ENCODE measurements around the gene PPM1F. TPM values are rescaled to one million over a fixed set of nuclear protein-coding genes. Genes with fewer than 3 reads are reported as not detected.

The PPM1F gene
- total RNA-seq, 1 experiment from 2014 or later, result 21.1 TPM

DNA sequence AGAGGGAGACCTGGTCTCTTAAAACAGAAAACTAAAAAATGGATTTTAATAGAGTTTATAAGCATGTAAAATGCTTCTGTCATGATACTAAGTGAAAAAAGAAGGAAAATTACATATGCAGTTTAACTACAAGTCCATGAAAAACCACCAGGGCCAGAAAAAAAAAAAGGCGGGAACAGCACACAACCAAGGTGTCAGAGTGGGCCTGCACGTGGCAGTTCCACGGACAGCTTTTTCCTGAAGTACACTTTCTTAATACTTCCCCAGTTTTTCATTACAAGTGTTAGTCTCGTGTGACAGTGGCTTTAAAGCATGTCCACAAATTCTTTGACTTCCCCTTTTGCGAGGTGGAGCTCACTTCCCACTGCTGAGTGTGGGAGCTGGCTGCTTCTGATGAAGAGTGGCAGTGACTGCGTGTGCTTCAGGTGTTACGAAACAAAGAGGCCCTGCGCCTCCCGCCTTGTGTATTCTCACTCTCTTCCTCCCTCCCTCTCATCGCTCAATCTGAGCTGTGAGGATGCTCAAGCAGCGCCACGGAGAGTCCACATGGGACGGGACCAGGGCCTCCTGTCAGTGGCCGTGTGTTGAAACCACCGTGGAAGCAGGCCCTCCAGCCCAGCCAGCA is 16.4 kb downstream of the PPM1F start:
- peaks cover 11 to 15% of the 10 kb centered on the region in 2 experiments for H3K4me1 Mint-ChIP-seq
- Histone ChIP-seq H3K4me1 (ENCODE audit: insufficient read depth, low read length) (no peaks in the 10 kb centered on the region), H3K56ac (ENCODE audit: insufficient read length, low read depth, low read length) (no peak overlapping the region), H3T11ph (ENCODE audit: low read length) (no peak overlapping the region), H3K14ac (ENCODE audit: insufficient read depth, low read length) (no peak overlapping the region), H2BK5ac (ENCODE audit: insufficient read length, low read length) (no peak overlapping the region), H2BK12ac (ENCODE audit: insufficient read length, low read depth, low read length) (no peak overlapping the region), H3K27me3 (ENCODE audit: insufficient read depth, low read length) (no peaks in the 10 kb centered on the region), H4K20me1 (ENCODE audit: control insufficient read depth, insufficient read depth, insufficient read length) (peaks cover 2% of the 10 kb centered on the region), H3K79me2 (ENCODE audit: insufficient read depth, low read length) (no peaks in the 10 kb centered on the region), H2AK5ac (ENCODE audit: insufficient read length, low read length) (no peak overlapping the region), H3K23ac (ENCODE audit: insufficient read length, low read depth, low read length) (no peak overlapping the region), H3K27ac (ENCODE audit: insufficient read length, low read depth, low read length) (no peak overlapping the region), H3K4ac (ENCODE audit: low read depth, low read length) (no peak overlapping the region), H3K9me3 (ENCODE audit: control insufficient read depth, low read depth, low read length) (no peaks in the 10 kb centered on the region), H2BK20ac (ENCODE audit: low read depth, low read length, poor library complexity, severe bottlenecking) (no peak overlapping the region), H2AFZ (ENCODE audit: low read length) (no peak overlapping the region), H3K79me1 (ENCODE audit: insufficient read depth, low read depth, low read length, poor library complexity, severe bottlenecking) (no peaks in the 10 kb centered on the region), H4K5ac (ENCODE audit: insufficient read length, low read depth, low read length) (no peak overlapping the region), H3K9ac (ENCODE audit: extremely low read depth, insufficient read length, low read length) (no peak overlapping the region), H4K8ac (replicated peaks; ENCODE audit: insufficient read length, low read depth, low read length) (no peak overlapping the region), H3K4me2 (ENCODE audit: insufficient read depth, insufficient read length, low read length) (no peak overlapping the region), H2BK120ac (ENCODE audit: low read depth, low read length, poor library complexity, severe bottlenecking) (no peak overlapping the region), H3K23me2 (ENCODE audit: insufficient read length, low read depth, low read length, poor library complexity, severe bottlenecking) (peaks cover 4% of the 10 kb centered on the region), H3K18ac (ENCODE audit: insufficient read length, low read depth, low read length) (no peak overlapping the region), H4K91ac (ENCODE audit: insufficient read length, low read depth, low read length) (no peak overlapping the region), H2BK15ac (ENCODE audit: low read depth, low read length) (no peak overlapping the region)
- no peaks in the 10 kb centered on the region; the same call in 1 of the 2 replicates for H3K27me3 Mint-ChIP-seq (ENCODE audit: low read depth)
- TF ChIP-seq, protein P1, sequence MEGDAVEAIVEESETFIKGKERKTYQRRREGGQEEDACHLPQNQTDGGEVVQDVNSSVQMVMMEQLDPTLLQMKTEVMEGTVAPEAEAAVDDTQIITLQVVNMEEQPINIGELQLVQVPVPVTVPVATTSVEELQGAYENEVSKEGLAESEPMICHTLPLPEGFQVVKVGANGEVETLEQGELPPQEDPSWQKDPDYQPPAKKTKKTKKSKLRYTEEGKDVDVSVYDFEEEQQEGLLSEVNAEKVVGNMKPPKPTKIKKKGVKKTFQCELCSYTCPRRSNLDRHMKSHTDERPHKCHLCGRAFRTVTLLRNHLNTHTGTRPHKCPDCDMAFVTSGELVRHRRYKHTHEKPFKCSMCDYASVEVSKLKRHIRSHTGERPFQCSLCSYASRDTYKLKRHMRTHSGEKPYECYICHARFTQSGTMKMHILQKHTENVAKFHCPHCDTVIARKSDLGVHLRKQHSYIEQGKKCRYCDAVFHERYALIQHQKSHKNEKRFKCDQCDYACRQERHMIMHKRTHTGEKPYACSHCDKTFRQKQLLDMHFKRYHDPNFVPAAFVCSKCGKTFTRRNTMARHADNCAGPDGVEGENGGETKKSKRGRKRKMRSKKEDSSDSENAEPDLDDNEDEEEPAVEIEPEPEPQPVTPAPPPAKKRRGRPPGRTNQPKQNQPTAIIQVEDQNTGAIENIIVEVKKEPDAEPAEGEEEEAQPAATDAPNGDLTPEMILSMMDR (conservative IDR thresholded peaks at IDR 0.05), result no peak
- peaks cover 6 to 18% (median 14%) of the 10 kb centered on the region in 3 experiments; a peak in 6 of 7 replicates for H3K36me3 Mint-ChIP-seq (ENCODE audit: insufficient read depth in 1 of 3, low read depth in 3 of 3)
- WGBS (ENCODE audit: extremely low coverage, insufficient read length, low lambda C conversion rate), result no CpG with 5 or more reads among the region's 15 CpGs
- no peak for DNase-seq
- no peak overlapping the region for H3K27ac Mint-ChIP-seq
- no peak overlapping the region for H3K4me3 Mint-ChIP-seq
- H3K9me3 Mint-ChIP-seq, result no peaks in the 10 kb centered on the region

Measured in H9 (cell line).